Fibroblast of the aortic adventitia (primary cell): ENCODE data around the gene SH3TC1. TPM values are rescaled to one million over a fixed set of nuclear protein-coding genes. Genes with fewer than 3 reads are reported as not detected.

Experiments used
- DNase-seq: peaks from one replicate; pipeline ENCODE4 v3.0.0-alpha.2; 2010; ENCODE audit warnings: low read depth
- H3K4me3 ChIP-seq: 2 replicates; pipeline ENCODE4 v1.5.1; 2011; ENCODE audit warnings: low read depth, mild to moderate bottlenecking, control low read depth, low read length, moderate library complexity
- CTCF ChIP-seq: IDR thresholded peaks from 2 replicates; pipeline ENCODE4 v1.5.1; 2011; ENCODE audit warnings: mild to moderate bottlenecking, low read length, control low read depth, inconsistent platforms; ENCODE audit not compliant: insufficient read depth
- total RNA-seq: library from RNA; depleted of rRNA; stranded (reverse); fragments of >200 nt; gene quantifications from 2 replicates; pipeline ENCODE4 v1.2.3, GENCODE V29; 2012; ENCODE audit warnings: low replicate concordance

The SH3TC1 gene
- total RNA-seq, result 0.41 and 1.5 TPM in 2 replicates

- H3K4me3 ChIP-seq, result peak within 1 kb of the TSS; percentile 41
These were observed at the start of gene SH3TC1 for GRCh38 chr4:8198906-8199593. SH3TC1 (plus strand) TSS chr4:8199290; CDS start chr4:8205195, 5,905 bp downstream.

GRCh38 chr4:8149664-8150063 is 49.4 kb upstream of the SH3TC1 start:
- H3K4me3 ChIP-seq, result no peak overlapping the region
- TF ChIP-seq CTCF, result no peak
- DNase-seq, result no peak

More at GRCh38 chr4:8198906-8199593, at the start of gene SH3TC1:
- DNase-seq, result peak; percentile 63
- TF ChIP-seq CTCF, result no peak

- no peak for TF ChIP-seq CTCF
- H3K4me3 ChIP-seq, result no peak overlapping the region
- no peak for DNase-seq
These were observed 48.7 kb upstream of the SH3TC1 start for GRCh38 chr4:8150152-8151090.

GRCh38 chr4:8151165-8151650 is 47.9 kb upstream of the SH3TC1 start:
- H3K4me3 ChIP-seq, result no peak overlapping the region
- no peak for DNase-seq
- TF ChIP-seq CTCF, result no peak

- no peak overlapping the region for H3K4me3 ChIP-seq
- DNase-seq, result no peak
- no peak for TF ChIP-seq CTCF
These were observed 46.8 kb upstream of the SH3TC1 start for GRCh38 chr4:8152090-8152864.

GRCh38 chr4:8152865-8153257 is 46.2 kb upstream of the SH3TC1 start:
- H3K4me3 ChIP-seq, result no peak overlapping the region
- TF ChIP-seq CTCF, result no peak
- no peak for DNase-seq
